Measurements from ENCODE around the gene RMI2. TPM values are rescaled to one million over a fixed set of nuclear protein-coding genes. Genes with fewer than 3 reads are reported as not detected.

RMI2 gene
- polyA plus RNA-seq, 2 of the 4 experiments (the other 2 are of a cell fraction): 24.2 to 26.9 TPM

- Histone ChIP-seq H3K27ac (no peak overlapping the region), H3K4me2 (no peak overlapping the region), H3K4me3 (no peak overlapping the region), H3K4me1 (no peaks in the 10 kb centered on the region), H3K9me3 (no peaks in the 10 kb centered on the region)
- ChIA-PET POLR2A (no interaction called here), CTCF (interaction anchor here (0.6 to 1.2 kb wide), 3 partner anchors 40 to 73 kb away, joined by 3 to 4 read pairs (median 3); no protein-coding TSS in a partner anchor)
- FAIRE-seq: no peak
- DNase-seq (ENCODE audit: low read depth in 1 of 2, low spot score in 1 of 2): no peak
- TF ChIP-seq RAD21 (conservative IDR thresholded peaks at IDR 0.05 in 1 of 2, IDR thresholded peaks at IDR 0.05 in 1 of 2): no peak
- no peak for TF ChIP-seq CHD2 (IDR thresholded peaks at IDR 0.05; ENCODE audit: low read length, partially characterized antibody)
- no peak for TF ChIP-seq BHLHE40 (IDR thresholded peaks at IDR 0.05; ENCODE audit: low read depth, low read length)
- TF ChIP-seq NR3C1 (IDR thresholded peaks at IDR 0.05): no peak
- no peak for TF ChIP-seq ZSCAN20 (CRISPR knock-in tag; IDR thresholded peaks at IDR 0.05)
- no peak for TF ChIP-seq RARB (CRISPR knock-in tag; IDR thresholded peaks at IDR 0.05)
- TF ChIP-seq TFCP2L1 (CRISPR knock-in tag; IDR thresholded peaks at IDR 0.05): no peak
- TF ChIP-seq ESRRA (IDR thresholded peaks at IDR 0.05; ENCODE audit: borderline replicate concordance, low read length): no peak
- TF ChIP-seq RFX5 (IDR thresholded peaks at IDR 0.05): no peak
- no peak for TF ChIP-seq NPAS2 (CRISPR knock-in tag; IDR thresholded peaks at IDR 0.05; ENCODE audit: borderline replicate concordance)
- 75% methylated on average over 7 of the region's 7 CpGs for WGBS (ENCODE audit: missing lambda C conversion rate)
- no peak for ATAC-seq
These were observed 44.7 kb upstream of the RMI2 start for GRCh38 chr16:11300560-11300892.

- no peak for DNase-seq (ENCODE audit: low read depth in 1 of 2, low spot score in 1 of 2)
- no peak for TF ChIP-seq RAD21 (conservative IDR thresholded peaks at IDR 0.05 in 1 of 2, IDR thresholded peaks at IDR 0.05 in 1 of 2)
- TF ChIP-seq KDM5A (IDR thresholded peaks at IDR 0.05): no peak
- no peak for TF ChIP-seq JUN (IDR thresholded peaks at IDR 0.05)
- TF ChIP-seq ZC3H11A (IDR thresholded peaks at IDR 0.05): no peak
- no peak for TF ChIP-seq KDM1A (IDR thresholded peaks at IDR 0.05; ENCODE audit: low read depth)
- no peak for TF ChIP-seq PHF8 (IDR thresholded peaks at IDR 0.05; ENCODE audit: borderline replicate concordance, low read depth)
- TF ChIP-seq CHD2 (IDR thresholded peaks at IDR 0.05; ENCODE audit: low read length, partially characterized antibody): no peak
- TF ChIP-seq ZFP36 (IDR thresholded peaks at IDR 0.05; ENCODE audit: borderline replicate concordance, partially characterized antibody): no peak
- no peak for TF ChIP-seq JUNB (IDR thresholded peaks at IDR 0.05)
- no peak for TF ChIP-seq RNF2 (IDR thresholded peaks at IDR 0.05; ENCODE audit: borderline replicate concordance, low read depth)
- TF ChIP-seq BCL3 (IDR thresholded peaks at IDR 0.05): no peak
- no peak for TF ChIP-seq POLR2A (IDR thresholded peaks at IDR 0.05; ENCODE audit: low read length)
- TF ChIP-seq FOSB (CRISPR knock-in tag; IDR thresholded peaks at IDR 0.05): no peak
- no peak for TF ChIP-seq CHD4 (IDR thresholded peaks at IDR 0.05; ENCODE audit: borderline replicate concordance)
- no peak for TF ChIP-seq SMC3 (IDR thresholded peaks at IDR 0.05)
- no peak for TF ChIP-seq CBX8 (IDR thresholded peaks at IDR 0.05)
- no peak for TF ChIP-seq HOXA7 (CRISPR knock-in tag; IDR thresholded peaks at IDR 0.05)
- no peak for TF ChIP-seq MAZ (IDR thresholded peaks at IDR 0.05; ENCODE audit: borderline replicate concordance, low read depth, low read length)
- TF ChIP-seq MAFK (IDR thresholded peaks at IDR 0.05; ENCODE audit: partially characterized antibody): no peak
- Histone ChIP-seq H3K4me3 (no peak overlapping the region), H3K4me1 (no peaks in the 10 kb centered on the region), H3K9me3 (no peaks in the 10 kb centered on the region), H3K27ac (no peak overlapping the region), H3K4me2 (no peak overlapping the region)
- POLR2A ChIA-PET: no interaction called here
- no peak for FAIRE-seq
- CTCF ChIA-PET: interaction anchor here (1.2 kb wide), 2 partner anchors 42 to 47 kb away, joined by 3 to 4 read pairs; no protein-coding TSS in a partner anchor
- 29% methylated on average over 4 of the region's 4 CpGs for WGBS (ENCODE audit: missing lambda C conversion rate)
- no peak for ATAC-seq
These were observed 43.4 kb upstream of the RMI2 start for GRCh38 chr16:11301645-11302501.
